ENCODE results near the gene EPDR1.

DNA sequence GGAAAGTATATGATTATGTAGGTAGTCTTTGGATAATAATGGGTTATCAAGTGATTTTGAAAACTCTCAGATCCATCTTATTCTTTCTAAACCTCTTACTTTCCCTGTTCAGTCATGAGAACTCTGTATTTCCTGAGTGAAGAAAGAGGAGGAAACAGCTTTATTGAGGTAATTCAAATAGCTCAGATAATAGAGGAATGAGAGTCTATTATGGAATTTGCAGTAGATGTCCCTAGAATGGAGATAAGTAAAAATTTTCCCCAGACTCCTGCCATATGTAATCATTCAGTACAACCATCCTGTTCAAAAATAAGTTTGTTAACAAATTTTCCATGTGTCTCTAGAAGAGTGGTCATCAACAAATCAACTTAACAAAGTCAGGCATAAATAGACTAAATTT lies 36.4 kb downstream of the EPDR1 start:
- no peak for TF ChIP-seq CTBP1 (IDR thresholded peaks at IDR 0.05; ENCODE audit: borderline replicate concordance)
- TF ChIP-seq NFRKB (IDR thresholded peaks at IDR 0.05) = no peak
- no peak for TF ChIP-seq ARNT (IDR thresholded peaks at IDR 0.05)
- no peak for TF ChIP-seq HDGF (IDR thresholded peaks at IDR 0.05; ENCODE audit: borderline replicate concordance)
- TF ChIP-seq BHLHE40 (IDR thresholded peaks at IDR 0.05; ENCODE audit: borderline replicate concordance) = no peak
- TF ChIP-seq, protein P1, sequence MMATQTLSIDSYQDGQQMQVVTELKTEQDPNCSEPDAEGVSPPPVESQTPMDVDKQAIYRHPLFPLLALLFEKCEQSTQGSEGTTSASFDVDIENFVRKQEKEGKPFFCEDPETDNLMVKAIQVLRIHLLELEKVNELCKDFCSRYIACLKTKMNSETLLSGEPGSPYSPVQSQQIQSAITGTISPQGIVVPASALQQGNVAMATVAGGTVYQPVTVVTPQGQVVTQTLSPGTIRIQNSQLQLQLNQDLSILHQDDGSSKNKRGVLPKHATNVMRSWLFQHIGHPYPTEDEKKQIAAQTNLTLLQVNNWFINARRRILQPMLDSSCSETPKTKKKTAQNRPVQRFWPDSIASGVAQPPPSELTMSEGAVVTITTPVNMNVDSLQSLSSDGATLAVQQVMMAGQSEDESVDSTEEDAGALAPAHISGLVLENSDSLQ (IDR thresholded peaks at IDR 0.05) = no peak
- no peak for TF ChIP-seq SUZ12 (IDR thresholded peaks at IDR 0.05)
- no peak for TF ChIP-seq ZNF384 (IDR thresholded peaks at IDR 0.05)
- TF ChIP-seq ELF4 (IDR thresholded peaks at IDR 0.05) = no peak
- TF ChIP-seq L3MBTL2 (conservative IDR thresholded peaks at IDR 0.05) = no peak
- no peak for TF ChIP-seq SP1 (IDR thresholded peaks at IDR 0.05)
- no peak for TF ChIP-seq TARDBP (IDR thresholded peaks at IDR 0.05)
- TF ChIP-seq FOXM1 (IDR thresholded peaks at IDR 0.05; ENCODE audit: borderline replicate concordance) = no peak

Data from HEK293T (cell line).